ENCODE data around the gene ULK2. TPM values are rescaled to one million over a fixed set of nuclear protein-coding genes. Genes with fewer than 3 reads are reported as not detected.

The ULK2 gene
- total RNA-seq, 1 donor from 2014 or later, result 13.1 TPM

DNA sequence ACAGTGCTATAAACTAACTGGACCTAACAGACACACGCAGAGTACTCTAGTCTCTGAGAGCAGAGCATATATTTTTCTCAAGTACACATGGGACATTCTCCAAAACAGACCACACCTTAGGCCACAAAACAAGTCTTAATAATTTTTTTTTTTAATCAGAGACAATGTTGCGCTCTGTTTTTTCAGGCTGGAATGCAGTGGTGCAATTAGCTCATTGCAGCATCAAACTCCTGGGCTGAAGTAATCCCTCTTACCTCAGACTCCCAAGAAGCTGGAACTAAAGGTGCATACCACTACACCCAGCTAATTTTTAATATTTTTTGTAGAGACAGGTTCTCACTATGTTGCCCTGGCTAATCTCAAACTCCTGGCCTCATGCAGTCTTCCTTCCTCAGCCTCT, 37.7 kb downstream of the ULK2 start:
- no peaks in the 10 kb centered on the region for H3K27me3 Mint-ChIP-seq (ENCODE audit: low read depth)
- no peak for DNase-seq (ENCODE audit: low spot score)
- H3K36me3 Mint-ChIP-seq (ENCODE audit: low read depth), result peaks cover 24% of the 10 kb centered on the region
- intact Hi-C loops (cut with micrococcal nuclease), result no loop called here
- H3K9me3 Mint-ChIP-seq, result peaks cover 10% of the 10 kb centered on the region
- H3K4me3 Mint-ChIP-seq (ENCODE audit: low read depth), result no peak overlapping the region
- no peak overlapping the region for H3K27ac Mint-ChIP-seq
- H3K4me1 Mint-ChIP-seq (ENCODE audit: low read depth), result no peaks in the 10 kb centered on the region

GRCh38 chr17:19812407-19812806, 55.3 kb downstream of the ULK2 start:
- no peak overlapping the region for H3K4me3 Mint-ChIP-seq (ENCODE audit: low read depth)
- no peaks in the 10 kb centered on the region for H3K27me3 Mint-ChIP-seq (ENCODE audit: low read depth)
- intact Hi-C loops (cut with micrococcal nuclease), result no loop called here
- no peak for DNase-seq (ENCODE audit: low spot score)
- no peak overlapping the region for H3K27ac Mint-ChIP-seq
- peaks cover 23% of the 10 kb centered on the region for H3K36me3 Mint-ChIP-seq (ENCODE audit: low read depth)
- no peaks in the 10 kb centered on the region for H3K4me1 Mint-ChIP-seq (ENCODE audit: low read depth)
- H3K9me3 Mint-ChIP-seq, result no peaks in the 10 kb centered on the region

DNA sequence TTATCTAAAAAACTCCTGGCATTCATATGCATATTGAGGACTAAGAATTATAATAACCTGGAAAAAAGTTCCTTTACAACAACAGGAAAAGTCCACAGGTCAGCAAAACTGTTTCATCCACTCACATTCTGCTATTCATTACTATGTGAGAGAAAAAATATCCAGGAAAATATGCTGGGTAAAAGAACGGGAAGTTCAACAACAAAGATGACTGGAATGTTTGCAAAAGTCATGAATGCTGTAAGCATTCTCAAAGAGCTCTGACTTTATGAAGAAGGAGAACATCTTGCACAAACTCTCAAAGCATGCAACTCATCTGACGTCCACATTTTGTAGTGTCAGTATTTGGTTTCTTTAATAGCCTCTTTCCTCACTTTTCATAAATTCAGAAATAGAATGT, 62.7 kb downstream of the ULK2 start:
- Mint-ChIP-seq H3K27ac (no peak overlapping the region), H3K36me3 (ENCODE audit: low read depth) (peaks cover 29% of the 10 kb centered on the region), H3K4me3 (ENCODE audit: low read depth) (no peak overlapping the region), H3K27me3 (ENCODE audit: low read depth) (no peaks in the 10 kb centered on the region), H3K4me1 (ENCODE audit: low read depth) (peaks cover 4% of the 10 kb centered on the region), H3K9me3 (no peaks in the 10 kb centered on the region)
- intact Hi-C loops (cut with micrococcal nuclease), result no loop called here
- no peak for DNase-seq (ENCODE audit: low spot score)

DNA sequence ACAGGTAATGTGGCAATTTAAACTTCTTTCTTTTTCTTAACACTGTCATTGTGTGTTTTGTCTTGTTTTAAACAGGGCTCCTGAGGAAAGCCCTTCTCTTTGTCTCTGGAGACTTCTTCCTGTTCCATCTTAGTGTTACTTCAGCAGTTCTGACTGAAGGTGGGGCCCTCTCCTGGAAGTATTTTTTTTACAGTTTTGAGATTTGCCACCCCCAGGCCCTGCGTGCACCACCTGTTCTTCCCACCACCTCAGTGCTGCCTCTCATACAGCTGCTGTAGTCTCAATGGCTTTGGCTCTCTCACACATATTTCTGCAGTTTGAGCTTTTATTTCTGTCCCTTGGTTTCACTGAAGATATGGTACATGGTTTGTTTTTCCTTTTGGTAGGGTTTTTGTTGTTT, 67.2 kb downstream of the ULK2 start:
- intact Hi-C loops (cut with micrococcal nuclease), result no loop called here
- peaks cover 42% of the 10 kb centered on the region for H3K36me3 Mint-ChIP-seq (ENCODE audit: low read depth)
- H3K4me1 Mint-ChIP-seq (ENCODE audit: low read depth), result peaks cover 3% of the 10 kb centered on the region
- H3K9me3 Mint-ChIP-seq, result peaks cover 12% of the 10 kb centered on the region
- H3K27ac Mint-ChIP-seq, result no peak overlapping the region
- no peak overlapping the region for H3K4me3 Mint-ChIP-seq (ENCODE audit: low read depth)
- DNase-seq (ENCODE audit: low spot score), result no peak
- H3K27me3 Mint-ChIP-seq (ENCODE audit: low read depth), result no peaks in the 10 kb centered on the region

DNA sequence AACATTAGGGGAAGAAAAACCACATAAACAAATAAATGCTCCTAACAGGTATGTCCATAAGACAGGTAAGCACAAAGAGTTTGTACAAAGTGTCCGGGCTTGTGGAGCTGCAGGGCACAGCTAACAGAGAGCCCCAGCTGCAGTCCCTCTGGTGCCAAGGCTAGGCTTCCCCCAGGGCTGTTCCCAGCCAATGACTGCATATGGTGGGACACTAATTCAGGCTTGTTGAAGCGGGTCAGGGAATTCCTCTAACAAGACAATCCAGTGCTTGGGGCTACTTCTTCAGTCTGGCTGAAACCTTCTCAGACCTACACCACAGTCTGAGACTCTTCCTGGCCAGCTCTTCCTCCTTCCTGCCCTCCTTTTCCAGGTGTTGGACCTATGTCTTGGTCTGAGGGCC, 67.9 kb downstream of the ULK2 start:
- no peak for DNase-seq (ENCODE audit: low spot score)
- H3K4me3 Mint-ChIP-seq (ENCODE audit: low read depth), result no peak overlapping the region
- H3K4me1 Mint-ChIP-seq (ENCODE audit: low read depth), result no peaks in the 10 kb centered on the region
- H3K27ac Mint-ChIP-seq, result no peak overlapping the region
- peaks cover 45% of the 10 kb centered on the region for H3K36me3 Mint-ChIP-seq (ENCODE audit: low read depth)
- H3K27me3 Mint-ChIP-seq (ENCODE audit: low read depth), result no peaks in the 10 kb centered on the region
- peaks cover 14% of the 10 kb centered on the region for H3K9me3 Mint-ChIP-seq
- intact Hi-C loops (cut with micrococcal nuclease), result no loop called here

DNA sequence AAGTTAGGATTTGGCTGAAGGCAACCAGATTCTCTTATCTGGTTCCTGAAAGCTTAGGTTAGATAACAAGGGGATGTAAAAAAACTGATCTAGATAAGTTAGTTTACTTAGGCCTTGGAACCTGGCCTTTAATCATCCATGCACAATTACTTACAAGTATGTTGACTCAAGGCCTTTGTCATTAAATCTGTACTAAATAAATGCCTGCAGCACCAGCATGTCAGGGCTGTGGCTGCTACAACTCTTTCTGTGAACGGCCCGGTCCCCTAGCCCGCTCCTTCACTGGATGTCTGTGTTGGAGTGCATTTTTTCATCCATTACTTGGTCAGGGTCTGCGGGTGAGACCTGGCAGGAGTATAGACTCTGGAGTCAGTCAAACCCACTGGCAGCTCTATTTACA, 71.3 kb downstream of the ULK2 start:
- peaks cover 76% of the 10 kb centered on the region for H3K36me3 Mint-ChIP-seq (ENCODE audit: low read depth)
- DNase-seq (ENCODE audit: low spot score), result no peak
- H3K27ac Mint-ChIP-seq, result no peak overlapping the region
- intact Hi-C loops (cut with micrococcal nuclease), result no loop called here
- H3K27me3 Mint-ChIP-seq (ENCODE audit: low read depth), result no peaks in the 10 kb centered on the region
- no peak overlapping the region for H3K4me3 Mint-ChIP-seq (ENCODE audit: low read depth)
- H3K4me1 Mint-ChIP-seq (ENCODE audit: low read depth), result no peaks in the 10 kb centered on the region
- peaks cover 23% of the 10 kb centered on the region for H3K9me3 Mint-ChIP-seq

DNA sequence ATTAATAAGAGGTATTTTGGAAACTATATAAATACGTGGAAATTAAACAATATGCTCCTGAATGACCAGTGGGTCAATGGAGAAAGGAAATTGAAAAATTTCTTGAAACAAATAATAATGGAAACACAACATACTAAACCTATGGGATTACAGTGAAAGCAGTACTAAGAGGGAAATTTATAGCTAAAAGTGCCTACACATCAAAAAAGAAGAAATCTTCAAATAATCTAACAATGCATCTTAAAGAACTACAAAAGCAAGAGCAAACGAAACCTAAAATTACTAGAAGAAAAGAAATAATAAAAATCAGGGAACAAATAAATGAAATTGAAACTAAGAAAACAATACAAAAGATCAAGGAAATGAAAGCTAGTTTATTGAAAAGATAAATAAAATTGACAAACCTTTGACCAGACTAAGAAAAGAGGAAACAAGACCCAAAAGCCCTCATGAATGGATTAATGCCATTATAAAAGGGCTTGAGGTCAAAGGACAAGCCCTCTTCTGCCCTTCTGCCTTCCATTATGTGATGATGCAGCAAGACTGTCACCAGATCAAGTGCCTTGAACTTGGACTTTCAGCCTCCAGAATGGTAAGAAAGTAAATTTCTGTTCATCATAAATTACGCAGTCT, 75.7 kb downstream of the ULK2 start:
- no peak overlapping the region for H3K4me3 Mint-ChIP-seq (ENCODE audit: low read depth)
- peaks cover 4% of the 10 kb centered on the region for H3K4me1 Mint-ChIP-seq (ENCODE audit: low read depth)
- H3K9me3 Mint-ChIP-seq, result peaks cover 19% of the 10 kb centered on the region
- no peak overlapping the region for H3K27ac Mint-ChIP-seq
- DNase-seq (ENCODE audit: low spot score), result no peak
- intact Hi-C loops (cut with micrococcal nuclease), result no loop called here
- H3K27me3 Mint-ChIP-seq (ENCODE audit: low read depth), result no peaks in the 10 kb centered on the region
- H3K36me3 Mint-ChIP-seq (ENCODE audit: low read depth), result peaks cover 75% of the 10 kb centered on the region

GRCh38 chr17:19787733-19788357, 79.9 kb downstream of the ULK2 start:
- Mint-ChIP-seq H3K9me3 (no peaks in the 10 kb centered on the region), H3K27ac (no peak overlapping the region), H3K36me3 (ENCODE audit: low read depth) (peaks cover 36% of the 10 kb centered on the region), H3K4me1 (ENCODE audit: low read depth) (peaks cover 4% of the 10 kb centered on the region), H3K4me3 (ENCODE audit: low read depth) (no peak overlapping the region), H3K27me3 (ENCODE audit: low read depth) (no peaks in the 10 kb centered on the region)
- intact Hi-C loops (cut with micrococcal nuclease), result no loop called here
- DNase-seq (ENCODE audit: low spot score), result no peak

- intact Hi-C loops (cut with micrococcal nuclease), result no loop called here
- Mint-ChIP-seq H3K27ac (no peak overlapping the region), H3K4me3 (ENCODE audit: low read depth) (no peak overlapping the region), H3K36me3 (ENCODE audit: low read depth) (peaks cover 29% of the 10 kb centered on the region), H3K4me1 (ENCODE audit: low read depth) (peaks cover 4% of the 10 kb centered on the region), H3K9me3 (no peaks in the 10 kb centered on the region), H3K27me3 (ENCODE audit: low read depth) (no peaks in the 10 kb centered on the region)
- DNase-seq (ENCODE audit: low spot score), result no peak
These were observed 81.9 kb downstream of the ULK2 start for GRCh38 chr17:19785854-19786253.

DNA sequence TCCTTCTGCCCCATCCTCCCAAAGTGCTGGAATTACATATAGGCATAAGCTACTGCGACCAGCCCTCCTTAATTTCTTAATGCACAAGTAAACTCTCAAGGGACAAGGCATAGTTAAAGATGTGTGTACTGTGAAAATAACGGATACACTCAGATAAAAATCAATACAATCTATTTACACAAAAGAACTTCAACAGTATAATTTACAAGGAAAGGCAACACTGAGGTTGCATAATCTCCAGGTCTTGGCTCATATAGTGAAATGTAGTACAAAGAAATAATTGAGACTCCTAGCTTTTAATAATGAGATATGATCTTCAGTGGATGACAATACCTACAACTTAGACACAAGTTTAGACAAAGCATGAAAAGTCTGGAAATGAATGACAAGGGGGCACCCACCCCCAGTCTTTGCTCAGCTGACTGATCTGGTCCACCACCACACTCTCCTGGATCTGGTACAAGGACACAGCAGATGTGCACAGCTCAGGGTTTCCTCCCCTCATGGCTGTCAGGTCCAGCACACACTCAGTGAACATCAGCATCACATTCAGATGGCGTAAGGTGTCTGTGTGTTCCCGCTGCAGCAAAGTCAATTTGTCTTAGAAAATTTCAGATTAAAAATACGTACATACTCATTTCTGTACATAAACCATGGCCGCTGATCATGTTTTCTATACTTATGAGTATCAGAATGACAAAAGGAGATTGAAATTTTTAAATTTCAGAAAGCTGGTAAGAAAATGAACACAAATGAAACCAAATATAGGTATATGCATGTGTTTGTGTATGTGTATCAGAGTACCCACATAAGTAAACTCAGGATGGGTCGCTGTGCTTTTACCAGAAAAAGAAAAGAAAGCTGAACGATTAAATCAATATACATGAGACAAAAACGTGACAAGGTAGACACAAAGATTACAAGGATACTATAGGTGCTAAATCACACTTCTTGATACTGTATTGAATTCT, 86.0 kb downstream of the ULK2 start:
- Mint-ChIP-seq H3K27ac (no peak overlapping the region), H3K36me3 (ENCODE audit: low read depth) (peaks cover 13% of the 10 kb centered on the region), H3K4me3 (ENCODE audit: low read depth) (no peak overlapping the region), H3K27me3 (ENCODE audit: low read depth) (no peaks in the 10 kb centered on the region), H3K9me3 (no peaks in the 10 kb centered on the region), H3K4me1 (ENCODE audit: low read depth) (no peaks in the 10 kb centered on the region)
- intact Hi-C loops (cut with micrococcal nuclease), result no loop called here
- DNase-seq (ENCODE audit: low spot score), result no peak

- no peak for DNase-seq (ENCODE audit: low spot score)
- intact Hi-C loops (cut with micrococcal nuclease), result no loop called here
- Mint-ChIP-seq H3K27ac (no peak overlapping the region), H3K4me1 (ENCODE audit: low read depth) (no peaks in the 10 kb centered on the region), H3K27me3 (ENCODE audit: low read depth) (no peaks in the 10 kb centered on the region), H3K4me3 (ENCODE audit: low read depth) (no peak overlapping the region), H3K9me3 (no peaks in the 10 kb centered on the region), H3K36me3 (ENCODE audit: low read depth) (peaks cover 13% of the 10 kb centered on the region)
These were observed 86.9 kb downstream of the ULK2 start for GRCh38 chr17:19780846-19781245.

- H3K4me3 Mint-ChIP-seq (ENCODE audit: low read depth), result no peak overlapping the region
- no peak for DNase-seq (ENCODE audit: low spot score)
- no peaks in the 10 kb centered on the region for H3K27me3 Mint-ChIP-seq (ENCODE audit: low read depth)
- H3K9me3 Mint-ChIP-seq, result no peaks in the 10 kb centered on the region
- H3K4me1 Mint-ChIP-seq (ENCODE audit: low read depth), result peaks cover 13% of the 10 kb centered on the region
- H3K36me3 Mint-ChIP-seq (ENCODE audit: low read depth), result peaks cover 6% of the 10 kb centered on the region
- no peak overlapping the region for H3K27ac Mint-ChIP-seq
- intact Hi-C loops (cut with micrococcal nuclease), result no loop called here
These were observed 94.2 kb downstream of the ULK2 start for GRCh38 chr17:19773534-19773933.

Data from activated T-helper 2 cell treated with anti-CD3 and anti-CD28 coated beads, Interferon-gamma antibody, Interleukin-2, Interleukin-4, amounts not matched to agents 10 μg/mL and 5 μg/mL and 100 μg/mL, durations not matched to agents 14 hours and 24 hours and 36 hours (primary cell).